ENCODE data around the gene SRR.

- no peak for TF ChIP-seq POLR2A (IDR thresholded peaks at IDR 0.05; ENCODE audit: low read depth, low read length)
- no peak for TF ChIP-seq TAF1 (IDR thresholded peaks at IDR 0.05; ENCODE audit: low read depth, low read length)
- TF ChIP-seq POLR2AphosphoS5 (IDR thresholded peaks at IDR 0.05; ENCODE audit: low read depth, low read length) = no peak
- no peak for TF ChIP-seq POU2F2 (IDR thresholded peaks at IDR 0.05; ENCODE audit: low read depth, low read length)
- no peak for TF ChIP-seq PAX5 (IDR thresholded peaks at IDR 0.05; ENCODE audit: insufficient read depth, low read length, severe bottlenecking)
- no peak for TF ChIP-seq SPI1 (IDR thresholded peaks at IDR 0.05; ENCODE audit: low read depth, low read length)
Measured at GRCh38 chr17:2362016-2362415, 58.3 kb downstream of the SRR start.
